K562 (cell line): ENCODE measurements around the gene SYVN1. TPM values are rescaled to one million over a fixed set of nuclear protein-coding genes. Genes with fewer than 3 reads are reported as not detected.

ENCODE experiments used
- ATAC-seq: fragments of 200-7000 bp; cut with Tn5 transposase; 3 replicates; pipeline ENCODE4 v1.9.1; 2020; ENCODE audit warnings: moderate library complexity
- BruUV-seq: library from RNA; stranded (reverse); fragments of 400-500 nt; replicated peaks from 2 replicates; lab custom pipeline; 2021; lab: Mats Ljungman, UMichigan
- CTCF ChIA-PET: fragments of 300-600 bp; formaldehyde crosslinking; extraction: SDS; loops from one replicate; lab custom pipeline; 2021; ENCODE audit warnings: low intra/inter-chr PET ratio; lab: Yijun Ruan, JAX
- POLR2A ChIA-PET: fragments of 300-600, 350-650 bp; sonication (Branson Sonifier 250); formaldehyde crosslinking; extraction: SDS; loops from one replicate; lab custom pipeline; 2021; ENCODE audit warnings: antibody characterized with exemption, inconsistent platforms; lab: Yijun Ruan, JAX
- DNase-seq, 4 experiments: peaks; one replicate each; pipeline versions ENCODE4 v3.0.0 to v3.0.0-alpha.2; 2011 to 2018; ENCODE audit warnings: low spot score in 3 of 4, mixed read lengths in 3 of 4; ENCODE audit errors: extremely low read depth in 1 of 4
- FAIRE-seq: peaks from 2 replicates; lab custom pipeline; 2011; peaks lifted over from hg19 to GRCh38; lab: Jason Lieb, UNC
- H2AFZ ChIP-seq: 2 replicates; pipeline ENCODE4 v1.6.0; 2011; ENCODE audit warnings: low read depth, low read length, control low read depth, inconsistent platforms
- H3K27ac ChIP-seq: fragments of 200-600 bp; 3 replicates; pipeline ENCODE4 v1.8.0; 2011; ENCODE audit warnings: low read depth, mild to moderate bottlenecking, control low read depth, inconsistent platforms, low read length, moderate library complexity, mixed read lengths; ENCODE audit errors: extremely low read depth
- H3K27me3 ChIP-seq, 2 experiments: fragments of 300-600 bp in 1 of 2; 2 replicates in 1 of 2; 3 replicates in 1 of 2; pipeline versions ENCODE4 v1.6.0 to v1.8.0; 2011; ENCODE audit warnings: inconsistent platforms in 2 of 2, low read length in 2 of 2, mild to moderate bottlenecking in 1 of 2, mixed read lengths in 1 of 2, moderate library complexity in 1 of 2; ENCODE audit not compliant: control insufficient read depth in 2 of 2, insufficient read depth in 2 of 2
- H3K36me3 ChIP-seq: fragments of 300-600 bp; 3 replicates; pipeline ENCODE4 v1.8.0; 2011; ENCODE audit warnings: mild to moderate bottlenecking, low read length, inconsistent platforms; ENCODE audit not compliant: control insufficient read depth, insufficient read depth
- H3K4me1 ChIP-seq, 2 experiments: fragments of 200-600 bp in 1 of 2; replicated peaks in 1 of 2; 2 replicates in 1 of 2; 3 replicates in 1 of 2; pipeline versions ENCODE4 v1.5.1 to v1.8.0; 2011; ENCODE audit warnings: inconsistent platforms in 2 of 2, low read length in 2 of 2, mild to moderate bottlenecking in 1 of 2, mixed read lengths in 1 of 2, moderate library complexity in 1 of 2; ENCODE audit not compliant: control insufficient read depth in 2 of 2, insufficient read depth in 2 of 2
- H3K4me2 ChIP-seq: 2 replicates; pipeline ENCODE4 v1.6.1; 2011; ENCODE audit warnings: low read length, control low read depth, inconsistent platforms, mixed read lengths; ENCODE audit not compliant: insufficient read depth
- H3K4me3 ChIP-seq: fragments of 200-600 bp; sonication (generic), shearing (Covaris generic); 2 replicates; pipeline ENCODE4 v1.5.1; 2016; ENCODE audit warnings: control low read depth, inconsistent platforms
- H3K79me2 ChIP-seq: fragments of 200-600 bp; 3 replicates; pipeline ENCODE4 v1.8.0; 2011; ENCODE audit warnings: low read length, inconsistent platforms; ENCODE audit not compliant: control insufficient read depth, insufficient read depth
- H3K9ac ChIP-seq, 2 experiments: 2 replicates each; pipeline versions ENCODE4 v1.6.0 to v1.6.1; 2011; ENCODE audit warnings: low read depth in 2 of 2, low read length in 2 of 2, control low read depth in 1 of 2, inconsistent platforms in 1 of 2, mild to moderate bottlenecking in 1 of 2, mixed read lengths in 1 of 2; ENCODE audit not compliant: insufficient read depth in 1 of 2
- H3K9me1 ChIP-seq: one replicate; pipeline ENCODE4 v1.6.0; 2011; ENCODE audit warnings: inconsistent platforms, mild to moderate bottlenecking, low read length, moderate library complexity; ENCODE audit not compliant: control insufficient read depth, insufficient read depth
- H3K9me3 ChIP-seq: replicated peaks from 2 replicates; pipeline ENCODE4 v1.5.1; 2011; ENCODE audit warnings: low read depth, low read length, inconsistent platforms; ENCODE audit not compliant: control insufficient read depth, insufficient read depth
- H4K20me1 ChIP-seq: replicated peaks from 2 replicates; pipeline ENCODE4 v1.6.1; 2011; ENCODE audit warnings: low read length, inconsistent platforms, mixed read lengths; ENCODE audit not compliant: control insufficient read depth, insufficient read depth
- ARNT ChIP-seq, 2 experiments: fragments of 450-650 bp; IDR thresholded peaks; 2 replicates each; pipeline ENCODE4 v1.6.1; 2016; ENCODE audit warnings: mild to moderate bottlenecking in 1 of 2
- CBFA2T2 ChIP-seq: fragments of 450-650 bp; conservative IDR thresholded peaks from 2 replicates; pipeline ENCODE4 v1.6.1; 2017; ENCODE audit warnings: mild to moderate bottlenecking
- EHMT2 ChIP-seq: fragments of 450-650 bp; IDR thresholded peaks from 2 replicates; pipeline ENCODE4 v1.6.1; 2018; ENCODE audit warnings: antibody characterized with exemption
- ELF2 ChIP-seq: fragments of 250-450 bp; sonication (Bioruptor Pico); IDR thresholded peaks from 2 replicates; pipeline ENCODE4 v1.5.0; 2021; ENCODE audit warnings: mild to moderate bottlenecking
- MNT ChIP-seq, 2 experiments: fragments of 450-650 bp; conservative IDR thresholded peaks; 2 replicates each; pipeline ENCODE4 v1.6.1; 2017; ENCODE audit warnings: mild to moderate bottlenecking in 2 of 2, moderate library complexity in 2 of 2
- NFIC ChIP-seq: fragments of 450-650 bp; IDR thresholded peaks from 2 replicates; pipeline ENCODE4 v1.6.1; 2017; ENCODE audit warnings: mild to moderate bottlenecking, inconsistent platforms
- NFYB ChIP-seq: IDR thresholded peaks from 2 replicates; pipeline ENCODE4 v1.6.1; 2011; ENCODE audit warnings: mild to moderate bottlenecking, moderate library complexity; ENCODE audit not compliant: insufficient read length; ENCODE audit errors: extremely low read depth
- PATZ1 ChIP-seq: fragments of 250-450 bp; sonication (Bioruptor Pico); IDR thresholded peaks from 2 replicates; pipeline ENCODE4 v1.5.0; 2020; ENCODE audit warnings: mild to moderate bottlenecking, borderline replicate concordance
- RBM25 ChIP-seq: fragments of 200-400 bp; formaldehyde crosslinking; IDR thresholded peaks from 2 replicates; pipeline ENCODE4 v1.6.1; 2018; ENCODE audit warnings: low read length, low read depth, moderate library complexity; ENCODE audit not compliant: severe bottlenecking
- USF1 ChIP-seq: sonication (generic); formaldehyde crosslinking; IDR thresholded peaks from 2 replicates; pipeline ENCODE4 v1.9.0; 2022; ENCODE audit warnings: mild to moderate bottlenecking, missing genetic modification reagents
- YY1 ChIP-seq, 3 experiments: IDR thresholded peaks; 2 replicates each; pipeline ENCODE4 v1.6.1; 2011; ENCODE audit warnings: low read length in 2 of 3, mild to moderate bottlenecking in 2 of 3, moderate library complexity in 2 of 3, borderline replicate concordance in 1 of 3, control low read depth in 1 of 3, low read depth in 1 of 3; ENCODE audit not compliant: insufficient read depth in 3 of 3, insufficient replicate concordance in 2 of 3, control insufficient read depth in 1 of 3, insufficient read length in 1 of 3; ENCODE audit errors: extremely low read depth in 1 of 3
- ZNF584 ChIP-seq: fragments of 200-800 bp; sonication (Bioruptor generic); IDR thresholded peaks from 2 replicates; pipeline ENCODE4 v1.6.1; 2016; ENCODE audit warnings: low read depth, mild to moderate bottlenecking, missing genetic modification characterization, missing compliant biosample characterization
- ZNF766 ChIP-seq: fragments of 200-800 bp; sonication (Bioruptor generic); conservative IDR thresholded peaks from 2 replicates; pipeline ENCODE4 v1.6.1; 2016; ENCODE audit warnings: missing genetic modification characterization, missing compliant biosample characterization
- WGBS: fragments of 100-300 bp; shearing (Covaris generic); methylation state at CpG from one replicate; pipeline ENCODE4 v1.1.6; 2016; ENCODE audit warnings: low coverage, mixed read lengths; ENCODE audit not compliant: insufficient coverage; ENCODE audit errors: missing lambda C conversion rate; 5-methylcytosine and 5-hydroxymethylcytosine counted together
- in situ Hi-C: fragments of 300-500 bp; cut with MboI; formaldehyde crosslinking; loops from 4 replicates; pipeline ENCODE4 v1.15.0; 2018; ENCODE audit warnings: inconsistent platforms, mixed read lengths
- intact Hi-C: fragments of 100-400 bp; cut with micrococcal nuclease; formaldehyde crosslinking; loops from 2 replicates; pipeline ENCODE4 v1.14.2; 2022
- polyA plus RNA-seq, 8 experiments: library from polyadenylated mRNA; depleted of rRNA in 4 of 8; stranded (reverse) in 5 of 8; unstranded in 3 of 8; fragments of >200 nt; fragmentation: Nextera tagmentation in 2 of 8; fragmentation: Illumina TruSeq in 1 of 8; extraction: Ambion mirVana in 2 of 8; extraction: Trizol in 1 of 8; gene quantifications; 2 replicates each; pipeline versions ENCODE4 v1.2.1 to v1.2.3, GENCODE V29; 2011 to 2014; ENCODE audit warnings: inconsistent platforms in 1 of 8, missing spikeins in 1 of 8
- total RNA-seq, 7 experiments: library from RNA; depleted of rRNA in 6 of 7; stranded (reverse); fragments of >200 nt in 6 of 7; fragmentation: Illumina TruSeq in 2 of 7; extraction: Trizol in 2 of 7; gene quantifications; 2 replicates each; pipeline versions ENCODE4 v1.2.1 to v1.2.3, GENCODE V29; 2011 to 2021; ENCODE audit warnings: low replicate concordance in 1 of 7
- TF ChIP-seq, protein P1 (sequence below): fragments of 250-450 bp; sonication (Bioruptor Pico); IDR thresholded peaks from 2 replicates; pipeline ENCODE4 v1.4.0; 2020; ENCODE audit warnings: mild to moderate bottlenecking, moderate library complexity

Gene SYVN1
- total and polyA plus RNA-seq, 9 of the 15 experiments (the other 6 are each of a cell fraction or from before 2014, with no cell fraction given), result 0.41 to 47.4 (median 9.9) TPM

- Histone ChIP-seq H3K9me3 (no peaks in the 10 kb centered on the region), H3K4me2 (peak overlapping the region; percentile 79), H3K4me1 (peaks cover 36 to 49% of the 10 kb centered on the region in 2 experiments), H2AFZ (peak overlapping the region; percentile 93), H3K4me3 (peak overlapping the region; percentile 37; the same call in 1 of the 2 replicates), H3K9me1 (no peaks in the 10 kb centered on the region), H3K79me2 (peaks cover 6% of the 10 kb centered on the region; the same call in 1 of the 3 replicates), H4K20me1 (no peaks in the 10 kb centered on the region), H3K36me3 (no peaks in the 10 kb centered on the region), H3K9ac (peak overlapping the region; percentile 69 to 88), H3K27me3 (no peaks in the 10 kb centered on the region; a peak in 1 of 5 replicates), H3K27ac (peak overlapping the region; percentile 87)
- DNase-seq, result peak; percentile 36 to 85 (median 60)
- no TSS peak for BruUV-seq
- 8% methylated on average over 11 of the region's 11 CpGs for WGBS
- FAIRE-seq, result peak; percentile 96
- CTCF ChIA-PET, result no interaction called here
- peak; percentile 60 for ATAC-seq
- in situ Hi-C loops (no loop called here), intact Hi-C loops (loop anchor here (2.0 kb wide), 1 partner anchor 34 kb away; the partner anchor contains the start of gene SYVN1)
- POLR2A ChIA-PET, result interaction anchor here (0.6 to 5.9 kb wide), 25 partner anchors 7 to 339 kb away, joined by 3 to 90 read pairs (median 5); partner anchors contain the start of genes CAPN1, FAU, MRPL49 and SYVN1
- peak; percentile 52; the same call in 1 of the 2 replicates for TF ChIP-seq PATZ1 (CRISPR knock-in tag)
- 0 out of 4 replicates have a peak, but pooled peaks of 1 of the 2 experiments have one; percentile 33 for TF ChIP-seq MNT (conservative IDR thresholded peaks at IDR 0.05)
- 0 out of 2 replicates have a peak, but pooled peaks have one; percentile 58 for TF ChIP-seq ZNF766 (CRISPR knock-in tag)
- peak; percentile 12 for TF ChIP-seq RBM25
- TF ChIP-seq YY1 (IDR thresholded peaks at IDR 0.05; ENCODE audit: borderline replicate concordance in 1 of 3, control insufficient read depth in 1 of 3, extremely low read depth in 1 of 3, insufficient read depth in 3 of 3, insufficient read length in 1 of 3, insufficient replicate concordance in 2 of 3, low read depth in 1 of 3, low read length in 2 of 3), result peak in 1 of 3 experiments; percentile 1
- TF ChIP-seq ARNT (IDR thresholded peaks at IDR 0.05), result 0 out of 4 replicates have a peak, but pooled peaks of 1 of the 2 experiments have one; percentile 10
- 0 out of 2 replicates have a peak, but pooled peaks have one; percentile 13 for TF ChIP-seq EHMT2
- TF ChIP-seq, protein P1, sequence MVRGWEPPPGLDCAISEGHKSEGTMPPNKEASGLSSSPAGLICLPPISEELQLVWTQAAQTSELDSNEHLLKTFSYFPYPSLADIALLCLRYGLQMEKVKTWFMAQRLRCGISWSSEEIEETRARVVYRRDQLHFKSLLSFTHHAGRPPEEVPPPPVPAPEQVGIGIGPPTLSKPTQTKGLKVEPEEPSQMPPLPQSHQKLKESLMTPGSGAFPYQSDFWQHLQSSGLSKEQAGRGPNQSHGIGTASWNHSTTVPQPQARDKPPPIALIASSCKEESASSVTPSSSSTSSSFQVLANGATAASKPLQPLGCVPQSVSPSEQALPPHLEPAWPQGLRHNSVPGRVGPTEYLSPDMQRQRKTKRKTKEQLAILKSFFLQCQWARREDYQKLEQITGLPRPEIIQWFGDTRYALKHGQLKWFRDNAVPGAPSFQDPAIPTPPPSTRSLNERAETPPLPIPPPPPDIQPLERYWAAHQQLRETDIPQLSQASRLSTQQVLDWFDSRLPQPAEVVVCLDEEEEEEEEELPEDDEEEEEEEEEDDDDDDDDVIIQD (CRISPR knock-in tag), result no peak
- TF ChIP-seq NFIC, result peak; percentile 70
- no peak for TF ChIP-seq ELF2 (CRISPR knock-in tag)
- TF ChIP-seq NFYB, result no peak
- peak; percentile 89 for TF ChIP-seq CBFA2T2
- TF ChIP-seq USF1, result peak; percentile 76
- no peak; the same call in none of the 2 replicates for TF ChIP-seq ZNF584
Measured at GRCh38 chr11:65169164-65169641, 34.9 kb upstream of the SYVN1 start.
